GM21367 (cell line): ENCODE measurements around the gene ACTRT2.

Source experiments
- ATAC-seq: cut with Tn5 transposase; IDR thresholded peaks from one replicate; pipeline ENCODE4 v1.9.1; 2021; ENCODE audit not compliant: unreplicated experiment

ACTRT2 gene

DNA sequence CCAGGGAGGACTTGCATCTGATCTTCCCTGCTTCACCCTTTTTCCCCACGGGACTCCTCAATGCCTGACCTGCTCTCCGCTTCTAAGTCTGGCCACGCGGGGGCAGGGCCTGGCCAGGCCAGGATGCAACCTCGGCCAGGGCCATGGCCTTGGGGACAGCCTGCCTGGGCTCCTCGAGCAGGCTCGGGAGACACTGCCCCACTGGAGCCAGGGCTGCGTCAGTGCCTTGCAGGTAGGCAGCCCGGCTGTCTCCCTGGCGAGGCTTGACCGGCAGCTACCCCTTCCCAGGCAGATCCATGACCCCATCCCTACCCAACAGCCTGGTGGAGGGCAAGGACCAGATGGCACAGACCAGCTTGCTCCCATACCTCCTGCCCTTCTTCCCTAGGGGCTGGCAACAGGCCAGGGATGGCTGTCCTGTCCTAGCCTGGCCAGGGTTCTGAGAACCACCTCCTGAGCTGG is 45.0 kb downstream of the ACTRT2 start:
- no peak for ATAC-seq

DNA sequence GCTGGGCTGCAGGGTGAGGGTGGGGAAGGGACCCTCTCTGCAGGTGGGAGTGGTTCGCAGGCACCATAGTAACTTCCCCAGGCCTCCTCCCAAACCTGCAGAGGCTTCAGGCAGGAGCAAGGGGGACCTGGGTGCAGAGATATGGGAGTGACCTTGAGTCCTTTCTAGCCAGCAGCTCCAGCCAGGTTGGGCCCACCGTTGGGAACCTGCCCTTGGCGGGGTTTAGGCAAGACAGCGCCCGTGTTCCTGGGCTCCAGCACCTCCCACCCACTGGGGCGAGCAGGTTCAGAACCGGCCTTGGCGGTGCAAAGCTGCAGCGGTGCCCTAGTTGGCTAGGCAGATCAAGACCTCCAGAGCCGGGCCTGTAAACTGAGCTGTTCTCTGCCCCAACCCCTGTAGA is 45.6 kb downstream of the ACTRT2 start:
- ATAC-seq, result no peak

DNA sequence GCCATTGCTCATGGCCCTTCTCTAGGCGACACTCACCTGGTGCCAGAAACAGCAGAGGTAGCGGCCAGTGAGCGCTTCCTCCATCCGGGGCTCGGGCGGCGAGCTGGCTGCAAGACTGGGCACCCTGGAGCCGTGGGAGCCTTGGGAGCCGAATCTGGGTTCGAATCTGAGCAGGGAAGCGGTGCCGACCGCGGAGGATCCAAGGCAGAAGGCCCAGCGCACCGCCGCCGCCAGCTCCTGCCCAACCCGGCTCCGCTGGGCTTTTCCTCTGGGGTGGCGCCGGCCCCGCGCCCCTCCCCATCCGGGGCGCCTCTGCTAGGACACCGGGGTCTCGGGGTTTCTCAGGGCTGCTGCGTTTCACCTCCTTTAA is 46.0 kb downstream of the ACTRT2 start:
- no peak for ATAC-seq

DNA sequence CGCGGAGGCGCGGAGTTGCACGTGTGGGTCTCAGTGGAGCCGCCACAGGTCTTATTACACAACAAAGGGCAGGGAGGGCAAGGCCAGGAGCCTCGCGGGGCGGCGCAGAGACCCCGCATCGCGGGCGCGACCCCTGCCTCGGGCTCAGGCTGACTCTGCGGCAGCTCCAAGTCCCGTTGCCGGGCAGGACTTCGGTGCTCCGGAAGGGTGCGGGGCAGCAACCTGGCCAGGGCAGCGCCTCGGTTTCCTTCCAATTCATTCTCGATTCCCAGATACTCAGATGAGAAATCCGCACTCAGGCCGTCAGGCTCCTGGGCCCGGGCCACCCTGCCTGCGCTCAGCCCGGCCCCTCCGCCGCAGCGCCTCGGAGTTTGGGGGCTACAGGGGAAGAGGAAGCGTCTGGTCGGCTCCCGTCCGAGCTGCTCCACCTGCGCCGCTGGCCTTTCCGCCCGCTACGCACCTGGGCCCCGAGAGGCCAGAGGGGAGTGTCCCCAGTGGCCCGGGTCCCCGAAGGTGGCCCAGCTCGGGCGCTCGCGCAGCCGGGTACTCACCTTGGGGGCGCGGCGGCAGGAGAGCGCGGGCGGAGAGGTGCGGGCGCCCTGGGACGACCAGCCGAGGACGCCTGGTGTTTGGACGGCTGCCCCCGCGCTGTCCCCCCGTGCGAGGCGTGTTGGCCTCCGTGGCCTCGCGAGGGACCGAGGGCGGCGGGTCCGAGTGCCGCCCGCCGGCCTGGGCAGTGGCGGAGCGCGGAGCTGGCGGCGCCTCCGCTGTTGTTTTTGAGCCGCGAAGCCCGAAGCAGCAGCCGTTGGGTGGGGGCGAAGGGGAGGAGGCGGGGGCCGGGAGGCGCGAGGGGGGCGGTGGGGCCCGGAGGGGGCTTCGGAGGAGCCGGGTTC is 46.6 kb downstream of the ACTRT2 start:
- ATAC-seq, result no peak

DNA sequence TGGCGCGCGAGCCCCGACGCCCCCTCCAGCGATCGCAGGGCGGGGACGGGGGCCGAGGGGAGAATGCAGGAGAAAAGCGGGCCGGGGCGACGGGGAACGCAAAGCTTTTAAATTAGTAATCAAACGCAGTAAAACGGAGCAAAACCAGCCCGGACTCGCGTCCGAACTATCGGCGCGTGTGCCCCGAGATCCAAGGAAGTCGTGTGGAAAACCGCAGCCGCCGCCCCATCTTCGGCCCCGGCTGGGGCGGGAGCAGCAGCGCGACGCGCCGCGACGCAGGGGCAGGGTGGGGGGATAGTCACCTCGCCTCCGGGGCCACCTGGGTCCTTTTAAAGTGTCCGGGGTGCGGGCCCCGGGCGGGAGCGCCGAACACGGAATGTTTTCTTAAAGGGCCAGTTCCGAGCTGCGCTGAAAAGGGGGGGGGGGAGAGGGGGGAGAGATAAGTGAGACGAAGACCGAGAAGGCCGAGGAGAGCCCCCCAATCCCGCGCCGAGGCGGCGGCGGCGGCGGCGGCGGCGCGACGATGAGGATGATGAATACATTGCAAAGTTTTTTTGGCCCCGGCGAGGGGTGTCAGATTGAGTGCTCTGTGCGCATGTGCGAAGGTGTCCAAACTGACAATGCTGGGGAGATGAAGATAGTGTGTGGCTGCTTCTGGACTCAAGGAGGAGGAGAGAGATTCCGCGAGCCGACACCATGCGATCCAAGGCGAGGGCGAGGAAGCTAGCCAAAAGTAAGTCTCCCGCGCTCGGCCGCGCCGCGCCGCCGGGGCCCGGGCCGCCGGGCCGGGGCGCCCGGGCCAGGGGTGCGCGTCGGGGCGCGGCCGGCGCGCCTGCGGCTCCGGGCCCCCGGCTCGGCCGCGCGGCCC is 47.5 kb downstream of the ACTRT2 start, which contains the start of gene PRDM16:
Gene PRDM16 (plus strand): TSS at position 640 of the 868 bp plus-strand sequence. CDS start 57 bp downstream, at position 697.
- no peak for ATAC-seq

DNA sequence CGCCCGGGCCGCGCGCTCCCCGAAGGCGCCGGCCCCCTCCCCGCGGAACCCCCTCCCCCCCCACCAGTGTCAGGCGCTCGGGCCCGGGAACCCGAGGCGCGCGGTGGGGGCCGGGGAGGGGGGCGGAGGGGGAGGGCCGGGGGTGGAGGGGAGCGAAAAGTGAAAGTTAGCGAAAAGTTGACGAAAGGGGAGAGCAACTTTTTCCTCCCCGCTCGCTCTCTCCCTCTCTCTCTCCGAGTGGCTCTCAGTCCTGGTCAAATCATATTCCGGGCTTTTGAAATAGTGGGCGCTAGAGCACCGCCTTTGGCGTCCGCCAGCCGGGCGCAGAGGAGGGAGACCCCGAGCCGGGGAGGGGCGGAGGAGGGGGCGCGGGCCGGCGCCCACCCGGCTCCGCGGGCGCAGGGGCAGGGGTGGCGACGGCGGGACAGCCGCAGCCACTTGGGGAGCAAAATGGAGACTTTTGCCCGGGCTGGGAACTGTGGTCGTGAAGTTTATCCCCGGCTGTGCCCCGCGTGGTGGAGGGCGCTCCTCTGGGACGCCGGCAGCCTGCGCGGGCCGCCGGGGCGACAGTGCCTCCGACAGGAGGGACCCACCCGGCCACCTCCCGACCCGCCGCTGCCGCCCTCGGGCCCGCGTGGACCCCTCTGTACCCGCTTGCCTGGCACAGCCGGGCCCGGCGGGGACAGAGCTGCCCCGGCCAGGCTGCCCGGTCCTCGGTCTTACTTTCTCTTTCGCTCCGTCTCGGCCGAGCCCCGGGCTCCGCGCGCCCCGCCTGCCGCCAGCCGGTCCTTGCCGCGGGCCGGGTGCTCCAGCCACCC is 48.4 kb downstream of the ACTRT2 start:
- no peak for ATAC-seq

DNA sequence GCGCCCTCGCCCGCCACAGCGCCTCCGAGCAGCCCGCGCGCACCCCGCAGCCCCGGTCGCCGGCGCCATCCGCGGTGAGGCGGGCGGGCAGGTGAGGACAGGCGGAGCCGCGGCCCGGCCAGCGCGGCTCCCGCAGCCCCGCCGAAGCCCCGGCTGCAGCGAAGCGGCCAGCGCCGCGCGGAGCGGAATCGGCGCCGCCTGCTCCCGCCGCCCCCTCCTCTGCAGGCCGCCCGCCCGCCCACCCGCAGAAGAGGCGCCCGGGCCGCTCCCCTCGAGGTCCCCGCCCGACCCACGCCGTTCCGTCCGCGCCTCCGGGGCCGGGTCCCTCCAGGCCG is 49.0 kb downstream of the ACTRT2 start:
- no peak for ATAC-seq

DNA sequence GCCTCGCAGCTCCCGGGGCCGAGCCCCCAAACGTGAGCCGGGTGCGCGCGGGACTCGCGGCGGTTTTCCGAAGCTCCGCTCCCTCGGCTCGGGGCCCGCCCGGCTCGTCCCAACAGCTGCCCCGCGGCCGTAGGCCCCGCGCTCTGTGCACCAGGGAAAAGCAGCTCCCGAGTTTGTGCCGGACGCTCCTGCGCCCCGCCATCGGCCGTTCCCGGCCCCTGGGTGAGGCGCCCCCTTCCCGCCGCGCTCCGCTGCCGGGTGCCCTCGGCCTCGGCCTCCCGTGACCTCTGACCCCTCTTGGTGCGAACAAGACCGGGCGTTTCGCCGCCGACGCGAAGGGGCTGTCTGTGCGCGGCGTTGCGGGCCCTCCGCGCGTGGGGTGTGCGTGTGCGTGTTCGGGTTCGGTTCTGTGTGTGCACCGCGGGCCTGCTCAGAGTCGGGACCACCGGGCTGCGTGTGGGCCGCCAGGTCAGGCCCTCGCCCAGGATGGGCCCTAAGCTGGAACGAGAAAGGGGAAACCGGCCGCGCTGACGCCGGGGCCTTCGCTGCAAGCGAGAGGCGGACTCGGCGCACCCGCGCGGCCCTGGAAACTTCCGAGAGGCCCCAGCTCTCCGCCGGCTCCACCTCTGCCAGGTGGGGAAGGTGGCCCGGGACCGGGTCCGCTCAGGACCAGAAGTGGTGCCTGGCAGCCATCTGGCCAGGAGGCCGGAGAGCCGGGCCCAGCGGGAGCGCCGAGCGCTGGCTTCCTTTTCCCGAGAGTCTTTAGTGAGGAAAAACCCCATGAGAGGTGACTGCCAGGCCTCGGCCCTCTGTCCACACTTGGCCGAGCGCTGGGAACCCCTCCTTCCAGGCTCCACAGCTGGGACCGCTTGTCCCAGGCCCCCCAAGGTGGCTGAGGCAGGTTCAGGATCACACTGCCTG is 49.6 kb downstream of the ACTRT2 start:
- ATAC-seq, result no peak

DNA sequence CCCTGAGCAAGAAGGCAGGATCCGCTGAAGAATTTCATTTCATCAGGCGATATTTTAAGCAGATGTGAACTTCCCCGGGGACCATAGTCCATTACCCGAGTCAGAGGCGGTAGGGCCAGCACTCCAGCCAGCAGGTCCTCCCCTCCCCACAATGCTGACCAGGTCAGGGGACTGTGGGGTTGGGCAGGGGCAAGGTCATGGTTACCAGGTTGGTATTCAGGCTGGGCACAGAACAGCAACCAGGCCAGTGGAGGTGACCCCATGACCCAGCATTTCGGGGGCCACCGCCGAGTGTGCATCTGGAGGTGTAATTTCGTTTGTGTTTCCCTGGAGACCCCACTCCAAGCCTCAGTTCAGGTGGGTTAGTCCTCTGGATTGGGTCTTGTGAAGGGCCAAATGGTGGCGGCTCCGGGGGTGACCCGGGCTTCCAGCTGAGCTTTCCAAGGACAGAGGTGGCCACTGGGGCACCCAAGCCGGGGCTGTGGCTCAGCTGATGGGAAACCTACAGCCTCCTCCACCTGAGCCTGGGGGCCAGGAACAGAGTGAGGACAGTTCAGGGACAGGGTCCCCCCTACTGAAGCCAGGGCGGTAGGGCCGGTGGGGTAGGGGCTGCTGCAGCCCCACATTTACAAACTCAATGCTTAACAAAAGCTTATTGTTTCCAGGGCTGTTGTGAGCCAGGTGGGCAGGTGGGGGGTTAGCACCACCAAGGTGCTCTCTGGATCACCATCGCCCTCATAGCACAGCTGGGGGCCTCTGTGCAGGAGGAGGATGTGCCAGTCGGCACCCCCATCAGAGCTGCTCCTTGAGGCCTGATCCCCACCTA is 50.5 kb downstream of the ACTRT2 start:
- no peak for ATAC-seq
